Activated B cell treated with CpG ODN at 0.5 μM for 24 hours (primary cell): Measurements from ENCODE around the gene POC1B. TPM values are rescaled to one million over a fixed set of nuclear protein-coding genes. Genes with fewer than 3 reads are reported as not detected.

Experiments
- ATAC-seq: fragments of 200-7000 bp; cut with Tn5 transposase; one replicate; pipeline ENCODE4 v1.10.0; 2021; ENCODE audit warnings: low read depth, mild to moderate bottlenecking, moderate library complexity
- CTCF ChIA-PET: fragments of 350-600 bp; sonication (Branson Sonifier 250); formaldehyde crosslinking; loops from one replicate; lab custom pipeline; 2021; ENCODE audit warnings: antibody characterized with exemption; lab: Charles Lee
- POLR2A ChIA-PET: fragments of 350-600 bp; sonication (Branson Sonifier 250); formaldehyde crosslinking; loops from one replicate; lab custom pipeline; 2021; ENCODE audit warnings: antibody characterized with exemption; lab: Charles Lee
- DNase-seq: peaks from one replicate; pipeline ENCODE4 v3.0.0; 2022
- H3K27ac Mint-ChIP-seq: one replicate; pipeline ENCODE4 v1.8.0; 2020; ENCODE audit warnings: mixed read lengths
- H3K27me3 Mint-ChIP-seq: one replicate; pipeline ENCODE4 v1.8.0; 2021; ENCODE audit warnings: mixed read lengths
- H3K36me3 Mint-ChIP-seq: one replicate; pipeline ENCODE4 v1.8.0; 2021; ENCODE audit warnings: low read depth, mixed read lengths
- H3K4me1 Mint-ChIP-seq: one replicate; pipeline ENCODE4 v1.8.0; 2021; ENCODE audit warnings: mixed read lengths
- H3K4me3 Mint-ChIP-seq: one replicate; pipeline ENCODE4 v1.8.0; 2020; ENCODE audit warnings: mild to moderate bottlenecking, mixed read lengths
- H3K9me3 Mint-ChIP-seq: one replicate; pipeline ENCODE4 v1.8.0; 2020; ENCODE audit warnings: mixed read lengths
- CTCF ChIP-seq: fragments of 200-600 bp; IDR thresholded peaks from one replicate; pipeline ENCODE4 v1.8.0; 2022; ENCODE audit warnings: antibody characterized with exemption, mild to moderate bottlenecking
- intact Hi-C: fragments of 100-400 bp; cut with micrococcal nuclease; formaldehyde crosslinking; loops from one replicate; pipeline ENCODE4 v1.15.1; 2024
- total RNA-seq: library from RNA; stranded (reverse); gene quantifications from 2 replicates; pipeline ENCODE4 v1.2.3, GENCODE V29; 2022

Gene POC1B
- total RNA-seq, 1 donor from 2014 or later, result 27.3 TPM

GRCh38 chr12:89523393-89523792, 2.5 kb downstream of the POC1B start:
- Mint-ChIP-seq H3K27ac (peak overlapping the region; percentile 89), H3K9me3 (no peaks in the 10 kb centered on the region), H3K4me3 (peak overlapping the region; percentile 99), H3K4me1 (peaks cover 60% of the 10 kb centered on the region), H3K27me3 (no peaks in the 10 kb centered on the region), H3K36me3 (peaks cover 32% of the 10 kb centered on the region)
- ChIA-PET CTCF (interaction anchor here (2.3 to 5.1 kb wide), 3 partner anchors 53 to 504 kb away, joined by 11 to 20 read pairs (median 11); no protein-coding TSS in a partner anchor), POLR2A (interaction anchor here (1.3 kb wide), 1 partner anchor 48 kb away, joined by 4 read pairs; no protein-coding TSS in a partner anchor)
- no peak for ATAC-seq
- intact Hi-C loops, result no loop called here
- no peak for DNase-seq
- no peak for TF ChIP-seq CTCF

- Mint-ChIP-seq H3K4me1 (peaks cover 60% of the 10 kb centered on the region), H3K27ac (no peak overlapping the region), H3K4me3 (peak overlapping the region; percentile 46), H3K27me3 (no peaks in the 10 kb centered on the region), H3K9me3 (no peaks in the 10 kb centered on the region), H3K36me3 (peaks cover 33% of the 10 kb centered on the region)
- CTCF ChIA-PET, result interaction anchor here (0.9 to 1.6 kb wide), 4 partner anchors 9 to 504 kb away, joined by 3 to 6 read pairs (median 3); no protein-coding TSS in a partner anchor
- DNase-seq (no peak), ATAC-seq (no peak)
- TF ChIP-seq CTCF, result no peak
- POLR2A ChIA-PET, result no interaction called here
- intact Hi-C loops, result no loop called here
Observed at GRCh38 chr12:89521364-89522223, 4.3 kb downstream of the POC1B start.

GRCh38 chr12:89517720-89518119, 8.1 kb downstream of the POC1B start:
- Mint-ChIP-seq H3K4me3 (no peak overlapping the region), H3K4me1 (peaks cover 32% of the 10 kb centered on the region), H3K27me3 (no peaks in the 10 kb centered on the region), H3K9me3 (no peaks in the 10 kb centered on the region), H3K36me3 (peaks cover 16% of the 10 kb centered on the region), H3K27ac (no peak overlapping the region)
- no peak for ATAC-seq
- ChIA-PET CTCF (no interaction called here), POLR2A (no interaction called here)
- intact Hi-C loops, result no loop called here
- no peak for TF ChIP-seq CTCF
- DNase-seq, result no peak

GRCh38 chr12:89516633-89517032, 9.2 kb downstream of the POC1B start:
- no peak for TF ChIP-seq CTCF
- POLR2A ChIA-PET, result interaction anchor here (0.6 kb wide), 1 partner anchor 18 kb away, joined by 4 read pairs; no protein-coding TSS in a partner anchor
- intact Hi-C loops, result no loop called here

GRCh38 chr12:89514751-89515150, 11.1 kb downstream of the POC1B start:
- DNase-seq (no peak), ATAC-seq (no peak)
- intact Hi-C loops, result no loop called here
- Mint-ChIP-seq H3K36me3 (peaks cover 15% of the 10 kb centered on the region), H3K4me1 (peaks cover 12% of the 10 kb centered on the region), H3K27ac (no peak overlapping the region), H3K9me3 (no peaks in the 10 kb centered on the region), H3K27me3 (no peaks in the 10 kb centered on the region), H3K4me3 (no peak overlapping the region)
- ChIA-PET CTCF (no interaction called here), POLR2A (no interaction called here)
- TF ChIP-seq CTCF, result no peak

More at GRCh38 chr12:89516633-89517032, 9.2 kb downstream of the POC1B start:
- ATAC-seq (no peak), DNase-seq (no peak)
- Mint-ChIP-seq H3K27ac (no peak overlapping the region), H3K4me1 (peaks cover 23% of the 10 kb centered on the region), H3K4me3 (no peak overlapping the region), H3K9me3 (no peaks in the 10 kb centered on the region), H3K27me3 (no peaks in the 10 kb centered on the region), H3K36me3 (peaks cover 14% of the 10 kb centered on the region)
- CTCF ChIA-PET, result no interaction called here
